A673 (cell line): ENCODE results near the gene GPR153.

ENCODE experiments used
- CTCF ChIP-seq: fragments of 300-800, 200-600 bp; sonication (generic); conservative IDR thresholded peaks from 2 replicates; pipeline ENCODE4 v1.5.1; 2017; ENCODE audit warnings: low read depth, mild to moderate bottlenecking, antibody characterized with exemption, low read length, moderate library complexity, mixed read lengths
- EZH2 ChIP-seq: fragments of 200-600 bp; sonication (generic); IDR thresholded peaks from 2 replicates; pipeline ENCODE4 v1.6.1; 2017; ENCODE audit warnings: borderline replicate concordance, low read depth, mild to moderate bottlenecking, mixed read lengths, antibody characterized with exemption, low read length; ENCODE audit not compliant: poor library complexity, severe bottlenecking

GRCh38 chr1:6208723-6209660 is 51.9 kb downstream of the GPR153 start:
- TF ChIP-seq CTCF (peak; percentile 57), EZH2 (no peak)
